ENCODE results near the gene ADGRA3. TPM values are rescaled to one million over a fixed set of nuclear protein-coding genes. Genes with fewer than 3 reads are reported as not detected.
A peak's percentile ranks its signal among the peaks of the same experiment; 100 is the strongest.

ADGRA3 gene
- total RNA-seq, 2 experiments from 2014 or later = 2.3 to 3.1 TPM

DNA sequence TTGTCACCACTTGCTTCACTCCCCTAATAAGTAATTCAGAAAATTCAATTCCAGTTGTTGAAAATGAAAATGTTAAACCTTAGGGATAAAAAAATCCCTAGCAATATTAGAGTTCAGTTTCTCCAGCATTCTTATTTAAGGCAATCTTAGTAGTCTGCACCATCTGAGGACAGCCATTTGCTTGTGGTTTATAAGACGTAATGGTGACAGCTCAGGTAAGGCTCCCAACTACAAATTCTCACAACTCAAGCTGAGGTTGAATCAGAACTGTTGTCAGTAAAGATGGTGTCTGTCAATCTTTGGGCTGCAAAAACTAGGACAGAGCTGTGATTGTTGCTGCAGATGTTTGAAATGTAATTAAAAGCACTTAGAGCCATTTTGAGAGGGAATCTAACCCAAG is 16.3 kb upstream of the ADGRA3 start:
- Mint-ChIP-seq H3K9me3 (ENCODE audit: insufficient read depth) (peaks cover 20% of the 10 kb centered on the region), H3K36me3 (ENCODE audit: low read depth) (peaks cover 1% of the 10 kb centered on the region), H3K27ac (no peak overlapping the region), H3K4me1 (ENCODE audit: low read depth) (no peaks in the 10 kb centered on the region), H3K4me3 (no peak overlapping the region), H3K27me3 (ENCODE audit: low read depth) (no peaks in the 10 kb centered on the region)
- ChIA-PET POLR2A (no interaction called here), CTCF (no interaction called here)
- ATAC-seq = no peak
- no peak for DNase-seq

DNA sequence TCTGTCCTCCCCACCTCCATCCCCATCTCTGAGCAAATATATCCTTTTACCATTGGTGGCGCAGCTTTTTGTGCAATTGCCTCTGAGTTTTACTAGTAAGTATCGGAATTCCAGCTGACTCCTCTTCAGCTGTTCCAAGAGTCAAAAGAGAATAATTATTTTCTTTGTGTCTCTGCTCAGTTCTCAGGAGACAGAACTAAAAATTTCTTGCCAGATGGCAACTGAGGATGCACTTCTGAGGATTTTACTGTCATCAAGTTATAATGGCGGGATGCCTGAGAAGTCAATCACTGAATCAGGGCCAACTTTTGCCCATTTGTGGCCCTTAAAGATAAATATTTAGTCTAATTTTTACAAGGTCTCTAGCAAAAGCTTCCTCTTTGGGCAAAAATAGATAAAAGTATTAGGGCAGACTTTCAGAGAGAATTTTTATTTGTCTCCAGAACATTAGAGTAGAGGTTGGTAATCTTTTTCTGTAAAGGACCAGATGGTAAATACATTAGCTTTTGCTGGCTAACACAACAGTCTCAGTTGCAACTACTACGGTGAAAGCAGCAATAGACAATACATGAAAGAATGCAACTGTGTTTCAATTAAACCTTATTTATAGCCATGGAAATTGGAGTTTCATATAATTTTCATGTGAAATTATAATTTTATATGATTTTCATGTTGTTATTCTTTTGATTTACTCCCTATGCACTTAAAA is 15.6 kb upstream of the ADGRA3 start:
- peaks cover 1% of the 10 kb centered on the region for H3K36me3 Mint-ChIP-seq (ENCODE audit: low read depth)
- H3K4me3 Mint-ChIP-seq = no peak overlapping the region
- no peak for ATAC-seq
- H3K9me3 Mint-ChIP-seq (ENCODE audit: insufficient read depth) = peaks cover 20% of the 10 kb centered on the region
- CTCF ChIA-PET = no interaction called here
- POLR2A ChIA-PET = no interaction called here
- no peak overlapping the region for H3K27ac Mint-ChIP-seq
- H3K27me3 Mint-ChIP-seq (ENCODE audit: low read depth) = no peaks in the 10 kb centered on the region
- H3K4me1 Mint-ChIP-seq (ENCODE audit: low read depth) = no peaks in the 10 kb centered on the region
- no peak for DNase-seq

DNA sequence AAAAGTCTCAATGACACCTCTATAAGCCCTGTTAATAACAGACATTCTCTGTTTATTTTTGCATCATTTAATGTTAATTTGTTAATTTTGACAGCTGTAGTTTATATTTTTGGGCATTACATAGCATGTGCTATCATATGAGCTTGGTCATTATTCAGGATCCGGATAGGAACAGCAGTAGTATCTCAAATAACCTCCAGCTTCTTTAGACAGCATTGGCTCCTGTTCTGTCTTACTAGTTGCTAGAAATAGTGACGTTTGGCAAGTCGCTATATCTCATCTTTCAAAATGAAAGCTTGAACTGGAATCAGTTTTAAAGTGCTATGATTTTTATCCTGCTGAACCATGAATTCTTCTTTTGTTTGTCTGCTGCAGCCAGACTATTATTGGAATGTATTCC is 9.0 kb upstream of the ADGRA3 start:
- H3K36me3 Mint-ChIP-seq (ENCODE audit: low read depth) = no peaks in the 10 kb centered on the region
- no peak overlapping the region for H3K27ac Mint-ChIP-seq
- ATAC-seq (no peak), DNase-seq (no peak)
- H3K4me1 Mint-ChIP-seq (ENCODE audit: low read depth) = no peaks in the 10 kb centered on the region
- ChIA-PET CTCF (no interaction called here), POLR2A (no interaction called here)
- H3K27me3 Mint-ChIP-seq (ENCODE audit: low read depth) = no peaks in the 10 kb centered on the region
- no peak overlapping the region for H3K4me3 Mint-ChIP-seq
- H3K9me3 Mint-ChIP-seq (ENCODE audit: insufficient read depth) = no peaks in the 10 kb centered on the region

DNA sequence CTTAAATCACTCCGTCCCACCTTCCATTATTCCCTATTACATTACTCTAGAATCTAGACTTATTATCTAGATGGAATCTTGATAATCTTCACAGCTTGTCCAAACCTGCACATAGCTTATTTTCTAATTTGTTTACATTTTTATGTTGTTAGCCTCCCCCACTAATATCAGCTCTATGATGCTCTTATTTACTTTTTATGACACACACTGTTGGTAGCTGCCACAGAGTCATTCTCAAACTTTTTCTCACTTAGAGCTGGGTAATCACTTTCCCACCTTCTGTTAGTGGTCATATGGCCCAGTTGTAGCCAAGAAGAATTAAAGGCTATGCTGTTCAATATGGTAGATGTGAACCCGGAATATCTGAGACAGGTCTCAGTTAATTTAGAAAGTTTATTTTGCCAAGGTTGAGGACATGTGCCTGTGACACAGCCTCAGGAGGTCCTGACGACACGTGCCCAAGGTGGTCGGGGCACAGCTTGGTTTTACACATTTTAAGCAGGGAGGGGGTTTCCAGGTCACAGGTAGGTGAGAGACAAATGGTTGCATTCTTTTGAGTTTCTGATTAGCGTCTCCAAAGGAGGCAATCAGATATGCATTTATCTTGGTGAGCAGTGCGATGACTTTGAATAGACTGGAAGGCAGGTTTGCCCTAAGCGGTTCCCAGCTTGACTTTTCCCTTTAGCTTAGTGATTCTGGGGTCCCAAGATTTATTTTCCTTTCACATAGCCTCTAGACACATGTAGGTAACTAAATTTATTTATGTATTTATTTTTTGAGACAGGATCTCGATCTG is 7.0 kb upstream of the ADGRA3 start:
- DNase-seq (no peak), ATAC-seq (no peak)
- no peak overlapping the region for H3K4me3 Mint-ChIP-seq
- no peaks in the 10 kb centered on the region for H3K9me3 Mint-ChIP-seq (ENCODE audit: insufficient read depth)
- POLR2A ChIA-PET = no interaction called here
- no peaks in the 10 kb centered on the region for H3K36me3 Mint-ChIP-seq (ENCODE audit: low read depth)
- H3K27me3 Mint-ChIP-seq (ENCODE audit: low read depth) = no peaks in the 10 kb centered on the region
- no peak overlapping the region for H3K27ac Mint-ChIP-seq
- CTCF ChIA-PET = no interaction called here
- H3K4me1 Mint-ChIP-seq (ENCODE audit: low read depth) = peaks cover 2% of the 10 kb centered on the region

DNA sequence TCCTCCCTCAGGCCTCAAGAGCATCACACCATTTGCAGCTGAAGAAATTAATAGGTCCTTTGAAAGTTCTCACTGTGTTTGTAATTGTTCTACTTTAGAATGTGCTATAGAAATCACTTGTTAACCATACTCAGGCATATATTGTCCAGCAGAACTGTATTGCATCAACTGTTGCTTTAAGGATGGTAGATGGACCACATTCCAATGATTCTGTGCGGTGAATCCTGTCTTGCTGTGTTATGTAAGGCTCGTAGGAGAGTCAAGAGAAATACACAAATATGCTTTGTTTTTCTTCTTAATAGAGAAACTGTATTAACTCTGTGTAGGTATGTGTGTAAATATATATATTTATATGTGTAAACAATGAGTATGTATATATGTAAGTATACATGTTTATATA is 6.3 kb upstream of the ADGRA3 start:
- ATAC-seq (no peak), DNase-seq (no peak)
- peaks cover 2% of the 10 kb centered on the region for H3K4me1 Mint-ChIP-seq (ENCODE audit: low read depth)
- no peak overlapping the region for H3K4me3 Mint-ChIP-seq
- no peaks in the 10 kb centered on the region for H3K27me3 Mint-ChIP-seq (ENCODE audit: low read depth)
- ChIA-PET CTCF (no interaction called here), POLR2A (no interaction called here)
- no peak overlapping the region for H3K27ac Mint-ChIP-seq
- no peaks in the 10 kb centered on the region for H3K36me3 Mint-ChIP-seq (ENCODE audit: low read depth)
- no peaks in the 10 kb centered on the region for H3K9me3 Mint-ChIP-seq (ENCODE audit: insufficient read depth)

DNA sequence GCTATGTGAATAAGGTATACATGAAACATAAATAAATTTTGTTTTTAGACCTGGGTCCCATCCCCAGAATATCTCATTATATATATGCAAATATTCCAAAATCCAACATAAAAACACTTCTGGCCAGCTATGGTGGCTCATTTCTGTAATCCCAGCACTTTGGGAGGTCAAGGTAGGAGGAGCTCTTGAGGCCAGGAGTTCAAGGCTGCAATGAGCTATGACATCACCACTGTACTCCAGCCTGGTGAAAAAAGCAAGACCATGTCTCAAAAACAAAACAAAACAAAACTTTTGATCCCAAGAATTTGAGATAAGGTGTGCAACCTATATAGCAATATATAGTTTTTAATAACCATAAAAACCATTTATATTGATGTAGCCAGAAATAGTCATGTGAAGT is 5.4 kb upstream of the ADGRA3 start:
- no peak for ATAC-seq
- POLR2A ChIA-PET = no interaction called here
- H3K27me3 Mint-ChIP-seq (ENCODE audit: low read depth) = peaks cover 6% of the 10 kb centered on the region
- CTCF ChIA-PET = no interaction called here
- H3K27ac Mint-ChIP-seq = no peak overlapping the region
- H3K36me3 Mint-ChIP-seq (ENCODE audit: low read depth) = no peaks in the 10 kb centered on the region
- H3K4me1 Mint-ChIP-seq (ENCODE audit: low read depth) = peaks cover 6% of the 10 kb centered on the region
- DNase-seq = no peak
- no peaks in the 10 kb centered on the region for H3K9me3 Mint-ChIP-seq (ENCODE audit: insufficient read depth)
- no peak overlapping the region for H3K4me3 Mint-ChIP-seq

DNA sequence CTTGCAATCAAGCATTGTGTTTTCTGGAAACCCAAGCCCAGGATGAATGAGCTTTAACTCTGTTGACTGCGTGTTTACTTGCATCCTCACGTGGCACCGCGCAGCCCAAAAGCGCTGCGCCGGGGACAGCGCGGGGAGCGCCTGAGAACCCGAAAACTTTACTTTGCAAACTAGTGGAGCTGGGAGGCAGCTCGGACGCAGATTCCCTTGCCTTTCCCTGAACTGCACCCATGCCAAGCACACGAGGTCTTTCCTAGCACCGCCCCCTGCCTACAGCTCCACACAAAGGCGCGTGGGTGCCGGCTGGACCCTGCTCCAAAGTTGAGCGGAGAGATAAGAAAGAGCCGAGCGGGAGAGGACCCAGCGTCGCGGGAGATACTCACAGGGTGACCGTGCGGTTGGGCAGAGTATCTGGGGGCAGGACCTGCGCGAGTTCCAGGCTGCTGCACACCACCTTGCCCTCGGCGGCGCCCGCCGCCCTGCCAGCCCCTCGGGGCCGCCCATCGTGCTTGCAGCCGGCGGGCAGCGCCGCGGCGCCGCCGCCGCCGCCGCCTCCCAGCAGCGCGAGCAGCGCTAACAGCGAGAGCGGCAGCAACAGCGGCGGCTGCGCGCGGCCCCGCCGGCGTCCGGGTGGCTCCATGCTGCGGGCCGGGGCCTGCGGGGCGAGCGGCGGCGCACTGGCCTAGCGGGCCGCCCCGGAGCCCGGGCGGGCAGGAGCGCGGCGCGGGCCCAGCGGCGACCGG is 550 bp downstream of the ADGRA3 start:
- ATAC-seq (peak; percentile 86), DNase-seq (peak; percentile 39)
- no peaks in the 10 kb centered on the region for H3K36me3 Mint-ChIP-seq (ENCODE audit: low read depth)
- H3K27me3 Mint-ChIP-seq (ENCODE audit: low read depth) = peaks cover 6% of the 10 kb centered on the region
- no peaks in the 10 kb centered on the region for H3K9me3 Mint-ChIP-seq (ENCODE audit: insufficient read depth)
- CTCF ChIA-PET = interaction anchor here (1.0 to 1.2 kb wide), 2 partner anchors 9 to 30 kb away, joined by 3 to 5 read pairs; no protein-coding TSS in a partner anchor
- peak overlapping the region; percentile 83 for H3K27ac Mint-ChIP-seq
- POLR2A ChIA-PET = no interaction called here
- peak overlapping the region; percentile 96 for H3K4me3 Mint-ChIP-seq
- H3K4me1 Mint-ChIP-seq (ENCODE audit: low read depth) = peaks cover 19% of the 10 kb centered on the region

DNA sequence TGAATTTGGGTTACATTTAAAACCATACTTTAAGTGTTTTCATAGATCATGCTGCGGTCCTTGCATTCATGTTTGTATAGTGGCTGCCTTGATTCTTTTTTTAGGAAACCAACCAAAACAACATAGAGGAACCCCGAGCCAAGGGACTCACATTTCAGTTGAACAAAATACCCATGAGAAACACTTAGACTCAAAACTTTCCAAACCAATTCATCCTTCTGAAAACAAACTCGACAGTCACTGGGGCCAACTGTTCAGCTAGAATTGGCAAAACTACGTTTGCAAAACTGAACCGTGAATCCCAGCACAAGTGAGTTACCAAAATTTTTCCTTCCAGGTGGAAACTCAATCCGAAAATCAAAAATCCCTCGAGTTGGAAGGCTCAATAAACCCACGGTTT is 1.4 kb downstream of the ADGRA3 start:
- no peak for DNase-seq
- Mint-ChIP-seq H3K4me1 (ENCODE audit: low read depth) (peaks cover 19% of the 10 kb centered on the region), H3K27ac (no peak overlapping the region), H3K4me3 (peak overlapping the region; percentile 96), H3K9me3 (ENCODE audit: insufficient read depth) (no peaks in the 10 kb centered on the region), H3K36me3 (ENCODE audit: low read depth) (no peaks in the 10 kb centered on the region), H3K27me3 (ENCODE audit: low read depth) (peaks cover 6% of the 10 kb centered on the region)
- ATAC-seq = no peak
- ChIA-PET CTCF (interaction anchor here (1.0 to 1.2 kb wide), 2 partner anchors 8 to 29 kb away, joined by 3 to 5 read pairs; no protein-coding TSS in a partner anchor), POLR2A (no interaction called here)

DNA sequence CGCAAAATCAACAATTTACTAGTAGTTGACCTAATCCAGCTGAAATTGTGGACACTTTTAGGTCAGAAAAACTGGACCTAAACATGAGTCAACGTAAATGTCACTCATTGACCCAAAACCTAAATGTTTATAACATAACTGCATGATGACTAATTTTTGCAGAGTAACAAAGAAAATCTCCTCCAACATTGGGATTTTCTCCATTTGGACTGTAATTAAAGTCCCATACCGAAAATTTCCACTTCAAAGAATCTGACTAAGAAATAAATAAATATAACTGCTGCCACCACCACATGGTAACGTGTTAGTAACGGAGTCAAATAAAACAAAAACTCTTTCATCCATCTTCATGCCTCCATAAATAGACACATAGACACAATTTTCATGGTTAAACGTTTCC is 1.9 kb downstream of the ADGRA3 start:
- POLR2A ChIA-PET = interaction anchor here (0.6 kb wide), 1 partner anchor 46 kb away, joined by 3 read pairs; no protein-coding TSS in a partner anchor
- CTCF ChIA-PET = no interaction called here
- peaks cover 6% of the 10 kb centered on the region for H3K27me3 Mint-ChIP-seq (ENCODE audit: low read depth)
- no peaks in the 10 kb centered on the region for H3K36me3 Mint-ChIP-seq (ENCODE audit: low read depth)
- peaks cover 19% of the 10 kb centered on the region for H3K4me1 Mint-ChIP-seq (ENCODE audit: low read depth)
- ATAC-seq (no peak), DNase-seq (no peak)
- no peak overlapping the region for H3K4me3 Mint-ChIP-seq
- H3K9me3 Mint-ChIP-seq (ENCODE audit: insufficient read depth) = no peaks in the 10 kb centered on the region
- no peak overlapping the region for H3K27ac Mint-ChIP-seq

DNA sequence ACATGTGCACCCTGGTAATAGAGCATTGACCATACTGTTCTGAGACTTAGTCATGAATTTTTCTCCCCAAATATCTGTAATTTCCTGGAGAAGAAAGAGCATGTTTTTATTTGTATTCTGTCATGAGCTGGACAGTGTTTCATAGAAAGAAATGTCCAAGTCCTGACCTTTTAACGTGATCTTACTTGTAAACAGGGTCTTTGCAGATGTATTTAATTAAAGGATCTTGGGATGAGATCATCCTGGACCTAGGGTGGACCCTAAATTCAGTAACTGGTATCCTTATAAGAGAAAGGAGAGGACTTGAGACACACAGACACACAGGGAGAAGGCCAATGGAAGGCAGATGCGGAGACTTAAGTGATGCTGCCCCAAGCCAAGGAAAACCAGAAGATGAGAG is 3.6 kb downstream of the ADGRA3 start:
- no peak for DNase-seq
- Mint-ChIP-seq H3K4me1 (ENCODE audit: low read depth) (peaks cover 16% of the 10 kb centered on the region), H3K27me3 (ENCODE audit: low read depth) (peaks cover 6% of the 10 kb centered on the region), H3K4me3 (no peak overlapping the region), H3K36me3 (ENCODE audit: low read depth) (no peaks in the 10 kb centered on the region), H3K27ac (no peak overlapping the region), H3K9me3 (ENCODE audit: insufficient read depth) (no peaks in the 10 kb centered on the region)
- POLR2A ChIA-PET = no interaction called here
- ATAC-seq = no peak
- CTCF ChIA-PET = no interaction called here

DNA sequence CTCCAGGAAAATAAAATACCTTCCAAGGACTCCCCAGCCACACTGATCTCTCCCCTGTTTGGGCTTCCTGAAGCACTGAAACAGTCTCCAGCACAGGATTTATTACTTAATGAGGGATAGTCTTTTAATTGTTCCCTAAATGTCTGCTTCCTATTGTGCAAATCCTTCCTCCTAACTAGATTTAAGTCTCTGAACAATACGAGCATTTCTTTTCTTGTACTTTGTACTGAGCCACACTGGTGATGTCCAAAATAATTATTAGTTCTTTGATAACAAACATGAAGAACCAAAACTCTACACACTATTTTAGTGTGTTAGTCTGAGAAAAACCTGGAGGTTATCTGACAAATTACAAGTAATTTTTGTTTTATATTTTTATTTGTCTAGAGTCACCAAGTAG is 5.1 kb downstream of the ADGRA3 start:
- ATAC-seq (no peak), DNase-seq (no peak)
- Mint-ChIP-seq H3K36me3 (ENCODE audit: low read depth) (no peaks in the 10 kb centered on the region), H3K9me3 (ENCODE audit: insufficient read depth) (no peaks in the 10 kb centered on the region), H3K4me3 (no peak overlapping the region), H3K27me3 (ENCODE audit: low read depth) (no peaks in the 10 kb centered on the region), H3K27ac (no peak overlapping the region), H3K4me1 (ENCODE audit: low read depth) (peaks cover 16% of the 10 kb centered on the region)
- ChIA-PET CTCF (no interaction called here), POLR2A (no interaction called here)

DNA sequence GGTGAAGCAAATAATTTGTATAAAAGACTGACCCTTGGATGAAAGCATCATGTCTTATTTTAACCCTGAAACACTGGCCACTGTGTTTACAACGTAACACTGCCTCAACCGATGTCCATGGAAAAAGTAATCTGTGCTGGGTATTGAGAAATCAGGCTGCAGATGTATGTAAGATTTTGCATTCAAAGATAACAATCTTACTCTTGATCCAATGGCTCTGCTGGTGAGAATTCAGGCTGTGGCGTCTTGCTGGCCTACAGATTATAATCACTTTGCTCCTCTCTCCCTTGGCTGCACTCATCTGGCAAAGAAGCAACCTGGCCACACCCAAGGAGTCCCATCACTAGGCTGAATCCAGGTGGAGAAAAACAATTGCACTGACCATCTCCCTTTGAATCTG is 7.5 kb downstream of the ADGRA3 start:
- Mint-ChIP-seq H3K9me3 (ENCODE audit: insufficient read depth) (no peaks in the 10 kb centered on the region), H3K4me1 (ENCODE audit: low read depth) (peaks cover 7% of the 10 kb centered on the region), H3K27me3 (ENCODE audit: low read depth) (no peaks in the 10 kb centered on the region), H3K4me3 (no peak overlapping the region), H3K27ac (no peak overlapping the region), H3K36me3 (ENCODE audit: low read depth) (no peaks in the 10 kb centered on the region)
- ChIA-PET CTCF (no interaction called here), POLR2A (no interaction called here)
- DNase-seq (no peak), ATAC-seq (no peak)

All from activated CD8-positive, alpha-beta T cell treated with anti-CD3 and anti-CD28 coated beads, Interleukin-2, amount 10 ng/mL, durations not matched to agents 7 days and 5 days (primary cell).